WTC11 (cell line): ENCODE results near the gene SLC38A10.

Experiments
- CTCF ChIP-seq: fragments of 200-600 bp; IDR thresholded peaks from 2 replicates; pipeline ENCODE4 v1.8.0; 2022; ENCODE audit warnings: antibody characterized with exemption
- ETV6 ChIP-seq: sonication (generic); formaldehyde crosslinking; IDR thresholded peaks from 2 replicates; pipeline ENCODE4 v1.8.1; 2022; ENCODE audit warnings: mild to moderate bottlenecking, missing genetic modification reagents
- GABPB1 ChIP-seq: sonication (generic); formaldehyde crosslinking; IDR thresholded peaks from 2 replicates; pipeline ENCODE4 v1.8.1; 2023; ENCODE audit warnings: mild to moderate bottlenecking, missing genetic modification reagents
- NR2C2 ChIP-seq: sonication (generic); formaldehyde crosslinking; IDR thresholded peaks from 2 replicates; pipeline ENCODE4 v1.8.0; 2022; ENCODE audit warnings: mild to moderate bottlenecking, missing genetic modification reagents
- SP1 ChIP-seq: sonication (generic); formaldehyde crosslinking; conservative IDR thresholded peaks from 2 replicates; pipeline ENCODE4 v1.8.1; 2022; ENCODE audit warnings: missing genetic modification reagents
- USF2 ChIP-seq: sonication (generic); formaldehyde crosslinking; IDR thresholded peaks from 2 replicates; pipeline ENCODE4 v1.8.1; 2023; ENCODE audit warnings: mild to moderate bottlenecking, missing genetic modification reagents, moderate library complexity
- ZNF219 ChIP-seq: sonication (generic); formaldehyde crosslinking; IDR thresholded peaks from 2 replicates; pipeline ENCODE4 v1.8.0; 2023; ENCODE audit warnings: missing genetic modification reagents, mild to moderate bottlenecking, borderline replicate concordance
- ZNF317 ChIP-seq: sonication (generic); formaldehyde crosslinking; IDR thresholded peaks from 2 replicates; pipeline ENCODE4 v1.8.1; 2023; ENCODE audit warnings: low read depth, mild to moderate bottlenecking, moderate library complexity, missing genetic modification reagents, borderline replicate concordance

- no peak for TF ChIP-seq CTCF
- no peak for TF ChIP-seq USF2
- no peak for TF ChIP-seq SP1
- TF ChIP-seq ZNF219 (CRISPR knock-in tag) = no peak
- no peak for TF ChIP-seq NR2C2 (CRISPR knock-in tag)
- no peak for TF ChIP-seq ZNF317 (CRISPR knock-in tag)
- no peak for TF ChIP-seq GABPB1 (CRISPR knock-in tag)
- TF ChIP-seq ETV6 (CRISPR knock-in tag) = no peak
Measured at GRCh38 chr17:81300586-81301155, 5.6 kb upstream of the SLC38A10 start.
